HepG2 (cell line): ENCODE results near the gene XKR7. TPM values are rescaled to one million over a fixed set of nuclear protein-coding genes. Genes with fewer than 3 reads are reported as not detected.

Source experiments
- ATAC-seq: fragments of 200-7000 bp; cut with Tn5 transposase; 3 replicates; pipeline ENCODE4 v1.9.1; 2020; ENCODE audit warnings: mild to moderate bottlenecking, moderate library complexity
- BruUV-seq: library from RNA; stranded (reverse); fragments of 400-500 nt; replicated peaks from 2 replicates; lab custom pipeline; 2021; lab: Mats Ljungman, UMichigan
- CTCF ChIA-PET: fragments of 300-600 bp; formaldehyde crosslinking; extraction: SDS; loops from one replicate; lab custom pipeline; 2021; ENCODE audit warnings: low total read pairs, inconsistent platforms, low intra/inter-chr PET ratio; lab: Yijun Ruan, JAX
- POLR2A ChIA-PET: fragments of 350-600 bp; sonication (Branson Sonifier 250); formaldehyde crosslinking; loops from one replicate; lab custom pipeline; 2020; ENCODE audit warnings: antibody characterized with exemption, inconsistent platforms; lab: Yijun Ruan, JAX
- DNase-seq: peaks from one replicate; pipeline ENCODE4 v3.0.0-alpha.2; 2015; ENCODE audit warnings: low spot score
- FAIRE-seq: peaks from 3 replicates; lab custom pipeline; 2011; peaks lifted over from hg19 to GRCh38; lab: Jason Lieb, UNC
- H2AFZ ChIP-seq: one replicate; pipeline ENCODE4 v1.6.1; 2011; ENCODE audit warnings: low read length, inconsistent platforms
- H3K27ac ChIP-seq: fragments of 300-600 bp; 3 replicates; pipeline ENCODE4 v1.8.0; 2011; ENCODE audit warnings: mixed run types, mild to moderate bottlenecking, mixed read lengths, low read length, inconsistent platforms; ENCODE audit not compliant: insufficient read depth; ENCODE audit errors: extremely low read length
- H3K27me3 ChIP-seq, 2 experiments: fragments of 200-600 bp in 1 of 2; 2 replicates in 1 of 2; 3 replicates in 1 of 2; pipeline versions ENCODE4 v1.6.0 to v1.8.0; 2011; ENCODE audit warnings: low read length in 2 of 2, mild to moderate bottlenecking in 2 of 2, moderate library complexity in 2 of 2, inconsistent platforms in 1 of 2; ENCODE audit not compliant: insufficient read depth in 2 of 2, control insufficient read depth in 1 of 2
- H3K36me3 ChIP-seq, 2 experiments: fragments of 200-600 bp in 1 of 2; replicated peaks in 1 of 2; 2 replicates in 1 of 2; 3 replicates in 1 of 2; pipeline versions ENCODE4 v1.5.1 to v1.8.0; 2011; ENCODE audit warnings: low read length in 2 of 2, inconsistent platforms in 1 of 2; ENCODE audit not compliant: insufficient read depth in 2 of 2, control insufficient read depth in 1 of 2
- H3K4me1 ChIP-seq: 2 replicates; pipeline ENCODE4 v1.5.1; 2012; ENCODE audit warnings: low read length, inconsistent platforms; ENCODE audit not compliant: insufficient read depth
- H3K4me2 ChIP-seq: 2 replicates; pipeline ENCODE4 v1.6.0; 2011; ENCODE audit warnings: low read depth, low read length, inconsistent platforms
- H3K4me3 ChIP-seq, 3 experiments: fragments of 200-600 bp in 1 of 3; sonication (generic), shearing (Covaris generic) in 1 of 3; replicated peaks in 1 of 3; 2 replicates each; pipeline ENCODE4 v1.5.1; 2011 to 2016; ENCODE audit warnings: low read length in 3 of 3, inconsistent platforms in 2 of 3, low read depth in 2 of 3, mild to moderate bottlenecking in 2 of 3, control low read depth in 1 of 3, mixed read lengths in 1 of 3; ENCODE audit not compliant: insufficient read depth in 1 of 3
- H3K79me2 ChIP-seq: one replicate; pipeline ENCODE4 v1.6.1; 2011; ENCODE audit warnings: low read length, inconsistent platforms; ENCODE audit not compliant: insufficient read depth
- H3K9ac ChIP-seq: 2 replicates; pipeline ENCODE4 v1.6.0; 2011; ENCODE audit warnings: mild to moderate bottlenecking, low read depth, low read length, inconsistent platforms; ENCODE audit not compliant: insufficient read depth
- H3K9me3 ChIP-seq: 2 replicates; pipeline ENCODE4 v1.5.1; 2012; ENCODE audit warnings: mild to moderate bottlenecking, low read length
- H4K20me1 ChIP-seq: 2 replicates; pipeline ENCODE4 v1.6.0; 2011; ENCODE audit warnings: inconsistent platforms, mild to moderate bottlenecking, low read length, moderate library complexity; ENCODE audit not compliant: insufficient read depth
- ARNT ChIP-seq: fragments of 450-650 bp; IDR thresholded peaks from 2 replicates; pipeline ENCODE4 v1.6.1; 2017
- FOXA1 ChIP-seq, 2 experiments: fragments of 450-650 bp in 1 of 2; sonication (generic) in 1 of 2; formaldehyde crosslinking in 1 of 2; IDR thresholded peaks; 2 replicates each; pipeline versions ENCODE4 v1.4.0 to v1.6.1; 2016 to 2020; ENCODE audit warnings: missing genetic modification reagents in 1 of 2
- NBN ChIP-seq: fragments of 450-650 bp; conservative IDR thresholded peaks from 2 replicates; pipeline ENCODE4 v1.6.1; 2017
- NFRKB ChIP-seq: fragments of 450-650 bp; IDR thresholded peaks from 2 replicates; pipeline ENCODE4 v1.6.1; 2017
- POLR2A ChIP-seq, 2 experiments: IDR thresholded peaks; 2 replicates each; pipeline ENCODE4 v1.6.1; 2011; ENCODE audit warnings: low read depth in 2 of 2, low read length in 2 of 2, mild to moderate bottlenecking in 1 of 2, moderate library complexity in 1 of 2; ENCODE audit not compliant: insufficient read depth in 1 of 2
- RAD51 ChIP-seq: fragments of 450-650 bp; IDR thresholded peaks from 2 replicates; pipeline ENCODE4 v1.6.1; 2016; ENCODE audit warnings: borderline replicate concordance
- RFX1 ChIP-seq: fragments of 450-650 bp; IDR thresholded peaks from 2 replicates; pipeline ENCODE4 v1.6.1; 2017
- SOX6 ChIP-seq, 2 experiments: fragments of 450-650 bp in 1 of 2; sonication (generic) in 1 of 2; formaldehyde crosslinking in 1 of 2; IDR thresholded peaks; 2 replicates each; pipeline versions ENCODE4 v1.4.0 to v1.6.1; 2017 to 2020; ENCODE audit warnings: antibody characterized with exemption in 1 of 2, mild to moderate bottlenecking in 1 of 2, missing genetic modification reagents in 1 of 2
- TBP ChIP-seq: sonication (generic); formaldehyde crosslinking; IDR thresholded peaks from 2 replicates; pipeline ENCODE4 v1.5.0; 2020; ENCODE audit warnings: missing genetic modification reagents
- ZNF263 ChIP-seq: sonication (generic); formaldehyde crosslinking; IDR thresholded peaks from 2 replicates; pipeline ENCODE4 v1.4.0; 2020; ENCODE audit warnings: missing genetic modification reagents
- WGBS: methylation state at CpG from one replicate; pipeline ENCODE4 v1.1.6; 2017; ENCODE audit warnings: low lambda C conversion rate; 5-methylcytosine and 5-hydroxymethylcytosine counted together
- in situ Hi-C: cut with HindIII; loops from 2 replicates; pipeline ENCODE4 v1.10.0; 2017; ENCODE audit warnings: low pct_unique_long_range_greater_than_20kb; ENCODE audit not compliant: extremely low pct_ligation_motif_present
- intact Hi-C: fragments of 100-400 bp; cut with micrococcal nuclease; formaldehyde crosslinking; loops from one replicate; pipeline ENCODE4 v1.10.0; 2022; ENCODE audit not compliant: unreplicated experiment
- polyA plus RNA-seq, 8 experiments: library from polyadenylated mRNA; depleted of rRNA in 3 of 8; stranded (reverse) in 7 of 8; unstranded in 1 of 8; fragments of >200 nt; fragmentation: Illumina TruSeq in 4 of 8; extraction: Trizol in 4 of 8; gene quantifications; 2 replicates each; pipeline versions ENCODE4 v1.2.1 to v1.2.3, GENCODE V29; 2011 to 2016; ENCODE audit warnings: low read depth in 4 of 8, missing spikeins in 1 of 8, mixed read lengths in 1 of 8; ENCODE audit not compliant: insufficient read depth in 1 of 8
- total RNA-seq, 5 experiments: library from RNA; depleted of rRNA; stranded (reverse); fragments of >200 nt; fragmentation: Illumina TruSeq; extraction: Trizol; gene quantifications; 2 replicates each; pipeline ENCODE4 v1.2.3, GENCODE V29; 2016; ENCODE audit warnings: low read depth in 1 of 5
- TF ChIP-seq, protein P1 (sequence below), 2 experiments: IDR thresholded peaks; 2 replicates each; pipeline ENCODE4 v1.6.1; 2011 to 2012; ENCODE audit warnings: low read length in 2 of 2, borderline replicate concordance in 1 of 2, low read depth in 1 of 2, mild to moderate bottlenecking in 1 of 2, moderate library complexity in 1 of 2
- TF ChIP-seq, protein P2 (sequence below): fragments of 450-650 bp; IDR thresholded peaks from 2 replicates; pipeline ENCODE4 v1.6.1; 2017

XKR7 gene
- total and polyA plus RNA-seq, 2 of the 13 experiments (the other 11 are each of a cell fraction or from before 2014, with no cell fraction given), result not detected

DNA sequence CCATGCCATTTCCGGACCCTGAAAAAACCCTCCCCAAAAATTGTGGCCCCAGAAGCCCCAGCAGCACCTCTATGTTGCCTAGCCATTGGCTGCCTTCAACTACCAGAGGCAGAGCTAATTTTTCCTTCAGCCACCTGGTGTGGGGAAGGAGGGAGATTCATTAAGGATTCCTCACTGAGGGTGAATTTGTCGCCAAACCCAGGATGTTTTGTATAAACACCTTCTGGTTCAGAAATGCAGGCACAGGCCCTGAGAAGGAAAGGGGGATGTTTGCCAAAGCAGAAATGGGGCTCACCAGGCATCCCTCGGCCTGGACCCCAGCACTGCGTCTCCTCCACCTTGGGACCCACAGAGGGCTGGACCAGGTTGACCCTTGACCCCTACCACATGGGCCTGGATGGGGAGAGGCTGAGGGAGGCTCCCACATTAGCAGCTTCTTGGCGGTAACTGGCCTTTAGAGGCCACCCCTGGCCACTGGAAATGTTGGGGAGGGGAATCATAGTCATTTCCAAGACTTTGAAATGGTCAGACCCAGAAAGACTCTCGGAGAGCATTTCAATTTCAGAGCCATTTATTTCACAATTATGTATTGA lies 14.3 kb upstream of the XKR7 start (continued):
- TF ChIP-seq, protein P1, sequence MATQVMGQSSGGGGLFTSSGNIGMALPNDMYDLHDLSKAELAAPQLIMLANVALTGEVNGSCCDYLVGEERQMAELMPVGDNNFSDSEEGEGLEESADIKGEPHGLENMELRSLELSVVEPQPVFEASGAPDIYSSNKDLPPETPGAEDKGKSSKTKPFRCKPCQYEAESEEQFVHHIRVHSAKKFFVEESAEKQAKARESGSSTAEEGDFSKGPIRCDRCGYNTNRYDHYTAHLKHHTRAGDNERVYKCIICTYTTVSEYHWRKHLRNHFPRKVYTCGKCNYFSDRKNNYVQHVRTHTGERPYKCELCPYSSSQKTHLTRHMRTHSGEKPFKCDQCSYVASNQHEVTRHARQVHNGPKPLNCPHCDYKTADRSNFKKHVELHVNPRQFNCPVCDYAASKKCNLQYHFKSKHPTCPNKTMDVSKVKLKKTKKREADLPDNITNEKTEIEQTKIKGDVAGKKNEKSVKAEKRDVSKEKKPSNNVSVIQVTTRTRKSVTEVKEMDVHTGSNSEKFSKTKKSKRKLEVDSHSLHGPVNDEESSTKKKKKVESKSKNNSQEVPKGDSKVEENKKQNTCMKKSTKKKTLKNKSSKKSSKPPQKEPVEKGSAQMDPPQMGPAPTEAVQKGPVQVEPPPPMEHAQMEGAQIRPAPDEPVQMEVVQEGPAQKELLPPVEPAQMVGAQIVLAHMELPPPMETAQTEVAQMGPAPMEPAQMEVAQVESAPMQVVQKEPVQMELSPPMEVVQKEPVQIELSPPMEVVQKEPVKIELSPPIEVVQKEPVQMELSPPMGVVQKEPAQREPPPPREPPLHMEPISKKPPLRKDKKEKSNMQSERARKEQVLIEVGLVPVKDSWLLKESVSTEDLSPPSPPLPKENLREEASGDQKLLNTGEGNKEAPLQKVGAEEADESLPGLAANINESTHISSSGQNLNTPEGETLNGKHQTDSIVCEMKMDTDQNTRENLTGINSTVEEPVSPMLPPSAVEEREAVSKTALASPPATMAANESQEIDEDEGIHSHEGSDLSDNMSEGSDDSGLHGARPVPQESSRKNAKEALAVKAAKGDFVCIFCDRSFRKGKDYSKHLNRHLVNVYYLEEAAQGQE (IDR thresholded peaks at IDR 0.05; ENCODE audit: borderline replicate concordance in 1 of 2, low read depth in 1 of 2, low read length in 2 of 2), result no peak
- no peak for TF ChIP-seq TBP (CRISPR knock-in tag)

DNA sequence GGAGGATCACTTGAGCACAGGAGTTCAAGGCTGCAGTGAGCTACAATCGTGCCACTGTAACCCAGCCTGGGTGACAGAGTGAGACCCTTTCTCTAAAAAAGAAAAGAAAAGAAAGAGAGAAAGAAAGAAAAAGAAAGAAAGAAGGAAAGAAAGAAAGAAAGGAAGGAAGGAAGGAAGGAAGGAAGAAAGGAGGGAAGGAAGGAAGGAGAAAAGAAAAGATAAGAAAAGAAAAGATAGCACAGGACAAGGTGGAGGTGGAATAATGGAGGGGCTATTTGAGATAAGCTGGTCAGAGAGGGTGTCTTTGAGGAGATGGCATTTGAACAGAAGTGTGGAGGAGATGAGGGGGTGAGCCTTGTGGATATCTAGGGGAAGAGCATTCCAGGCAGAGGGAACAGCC lies 13.5 kb upstream of the XKR7 start:
- ChIA-PET POLR2A (no interaction called here), CTCF (no interaction called here)
- WGBS, result 3% methylated on average over 1 of the region's 1 CpG
- FAIRE-seq (no peak), ATAC-seq (no peak), DNase-seq (no peak)
- peaks cover 13% of the 10 kb centered on the region; the same call in 1 of the 2 replicates for H4K20me1 ChIP-seq
- peaks cover 15% of the 10 kb centered on the region for H3K4me1 ChIP-seq
- H3K36me3 ChIP-seq, result peaks cover 6 to 8% of the 10 kb centered on the region in 2 experiments; a peak in 4 of 5 replicates
- intact Hi-C loops, result loop anchor here (5.0 to 10.0 kb wide), 2 partner anchors 78 to 130 kb away; no protein-coding TSS in a partner anchor
- H3K9ac ChIP-seq, result no peak overlapping the region
- H3K4me3 ChIP-seq, result no peak overlapping the region
- H3K79me2 ChIP-seq, result peaks cover 22% of the 10 kb centered on the region
- H2AFZ ChIP-seq, result no peak overlapping the region
- H3K9me3 ChIP-seq, result no peaks in the 10 kb centered on the region
- BruUV-seq, result no TSS peak
- in situ Hi-C loops, result loop anchor here (5.0 kb wide), 1 partner anchor 97 kb away; no protein-coding TSS in a partner anchor
- no peaks in the 10 kb centered on the region; a peak in 1 of 5 replicates for H3K27me3 ChIP-seq
- H3K27ac ChIP-seq, result no peak overlapping the region
- TF ChIP-seq ZNF263 (CRISPR knock-in tag), result no peak
- 0 out of 2 replicates have a peak, but pooled peaks have one; percentile 47 for TF ChIP-seq FOXA1 (IDR thresholded peaks at IDR 0.05)
- TF ChIP-seq FOXA1 (CRISPR knock-in tag; IDR thresholded peaks at IDR 0.05), result no peak
- peak; percentile 69; the same call in 1 of the 2 replicates for TF ChIP-seq ARNT
- 0 out of 2 replicates have a peak, but pooled peaks have one; percentile 40 for TF ChIP-seq SOX6 (IDR thresholded peaks at IDR 0.05)
- no peak for TF ChIP-seq SOX6 (CRISPR knock-in tag; IDR thresholded peaks at IDR 0.05)
- TF ChIP-seq RAD51, result 0 out of 2 replicates have a peak, but pooled peaks have one; percentile 18
- TF ChIP-seq NBN, result peak; percentile 90; the same call in 1 of the 2 replicates
- TF ChIP-seq NFRKB, result 0 out of 2 replicates have a peak, but pooled peaks have one; percentile 12
- no peak for TF ChIP-seq POLR2A (IDR thresholded peaks at IDR 0.05; ENCODE audit: insufficient read depth in 1 of 2, low read depth in 2 of 2, low read length in 2 of 2)
- TF ChIP-seq RFX1, result no peak
- TF ChIP-seq, protein P2, sequence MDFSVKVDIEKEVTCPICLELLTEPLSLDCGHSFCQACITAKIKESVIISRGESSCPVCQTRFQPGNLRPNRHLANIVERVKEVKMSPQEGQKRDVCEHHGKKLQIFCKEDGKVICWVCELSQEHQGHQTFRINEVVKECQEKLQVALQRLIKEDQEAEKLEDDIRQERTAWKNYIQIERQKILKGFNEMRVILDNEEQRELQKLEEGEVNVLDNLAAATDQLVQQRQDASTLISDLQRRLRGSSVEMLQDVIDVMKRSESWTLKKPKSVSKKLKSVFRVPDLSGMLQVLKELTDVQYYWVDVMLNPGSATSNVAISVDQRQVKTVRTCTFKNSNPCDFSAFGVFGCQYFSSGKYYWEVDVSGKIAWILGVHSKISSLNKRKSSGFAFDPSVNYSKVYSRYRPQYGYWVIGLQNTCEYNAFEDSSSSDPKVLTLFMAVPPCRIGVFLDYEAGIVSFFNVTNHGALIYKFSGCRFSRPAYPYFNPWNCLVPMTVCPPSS, result peak; percentile 68; the same call in 1 of the 2 replicates
- no peak overlapping the region for H3K4me2 ChIP-seq
